Subcutaneous adipose tissue (tissue), 4 donors: Measurements from ENCODE around the gene DCAF17. TPM values are rescaled to one million over a fixed set of nuclear protein-coding genes. Genes with fewer than 3 reads are reported as not detected.

Source experiments
- total RNA-seq, 4 donors: library from RNA; depleted of rRNA; stranded (reverse); fragments of >200 nt; gene quantifications; one replicate each; pipeline ENCODE4 v1.1.0, GENCODE V29; 2016
- TF ChIP-seq, protein P1 (sequence below): fragments of 450-650 bp; IDR thresholded peaks from one replicate; pipeline ENCODE4 v1.5.1; 2016; ENCODE audit warnings: low read depth, mild to moderate bottlenecking, control low read depth, antibody characterized with exemption, moderate library complexity

DCAF17 gene
- total RNA-seq, 4 donors from 2014 or later: 14.3 to 29.4 (median 18.3) TPM

DNA sequence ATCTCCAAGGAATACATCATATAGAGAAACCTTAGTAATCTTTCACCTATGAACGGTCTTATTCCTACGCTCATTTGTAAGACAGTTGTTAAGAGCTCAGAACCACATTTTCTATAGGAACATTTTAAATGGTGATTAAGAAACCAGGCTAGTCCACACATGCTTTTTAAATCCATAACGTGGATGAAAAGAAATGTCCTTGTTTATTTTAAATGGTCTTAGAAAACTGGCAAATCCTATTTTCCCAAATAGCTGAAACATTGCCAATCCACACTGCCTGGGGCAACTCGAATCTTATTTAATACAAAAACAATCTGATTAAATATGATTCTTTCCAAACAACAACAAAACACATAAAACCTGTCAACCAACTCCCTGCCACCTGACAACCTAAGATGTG is 23.9 kb upstream of the DCAF17 start:
- TF ChIP-seq, protein P1, sequence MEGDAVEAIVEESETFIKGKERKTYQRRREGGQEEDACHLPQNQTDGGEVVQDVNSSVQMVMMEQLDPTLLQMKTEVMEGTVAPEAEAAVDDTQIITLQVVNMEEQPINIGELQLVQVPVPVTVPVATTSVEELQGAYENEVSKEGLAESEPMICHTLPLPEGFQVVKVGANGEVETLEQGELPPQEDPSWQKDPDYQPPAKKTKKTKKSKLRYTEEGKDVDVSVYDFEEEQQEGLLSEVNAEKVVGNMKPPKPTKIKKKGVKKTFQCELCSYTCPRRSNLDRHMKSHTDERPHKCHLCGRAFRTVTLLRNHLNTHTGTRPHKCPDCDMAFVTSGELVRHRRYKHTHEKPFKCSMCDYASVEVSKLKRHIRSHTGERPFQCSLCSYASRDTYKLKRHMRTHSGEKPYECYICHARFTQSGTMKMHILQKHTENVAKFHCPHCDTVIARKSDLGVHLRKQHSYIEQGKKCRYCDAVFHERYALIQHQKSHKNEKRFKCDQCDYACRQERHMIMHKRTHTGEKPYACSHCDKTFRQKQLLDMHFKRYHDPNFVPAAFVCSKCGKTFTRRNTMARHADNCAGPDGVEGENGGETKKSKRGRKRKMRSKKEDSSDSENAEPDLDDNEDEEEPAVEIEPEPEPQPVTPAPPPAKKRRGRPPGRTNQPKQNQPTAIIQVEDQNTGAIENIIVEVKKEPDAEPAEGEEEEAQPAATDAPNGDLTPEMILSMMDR: no peak

DNA sequence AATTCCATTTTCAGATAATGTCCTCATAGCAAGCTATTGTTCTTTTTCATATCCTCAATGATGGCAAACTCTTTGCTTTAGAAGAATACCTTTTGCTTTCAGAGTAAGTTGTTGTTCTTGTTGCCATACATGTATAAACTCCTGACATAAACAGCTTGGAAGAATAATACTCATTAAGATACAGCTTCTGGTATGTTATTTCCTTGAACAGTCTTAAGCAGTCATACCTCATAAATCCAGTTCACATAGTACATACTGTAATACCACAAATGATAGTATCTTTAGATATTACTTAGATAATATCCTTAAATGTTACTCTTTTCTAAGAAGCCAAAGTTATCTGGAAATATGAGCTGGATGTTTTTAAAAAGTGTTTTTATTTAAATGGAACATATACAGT is 23.4 kb upstream of the DCAF17 start:
- TF ChIP-seq, protein P1: no peak

DNA sequence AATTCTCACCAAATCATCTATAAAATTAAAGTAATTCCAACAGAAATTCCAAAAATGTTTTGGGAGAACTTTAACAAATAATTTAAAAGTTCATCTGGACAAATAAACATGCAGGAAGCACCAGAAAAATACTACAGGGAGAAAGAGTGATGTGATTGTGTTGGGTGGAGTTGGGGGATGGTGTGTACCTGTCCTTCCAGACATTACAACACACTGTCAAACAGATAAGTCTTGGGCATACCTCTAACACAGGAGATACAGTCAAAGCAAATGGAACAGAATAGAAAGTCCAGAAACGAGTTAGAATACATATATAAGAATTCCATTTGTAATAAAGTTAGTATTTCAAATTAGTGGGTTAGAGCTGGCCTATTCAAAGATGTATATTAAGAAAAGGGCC is 22.8 kb upstream of the DCAF17 start:
- TF ChIP-seq, protein P1: no peak

DNA sequence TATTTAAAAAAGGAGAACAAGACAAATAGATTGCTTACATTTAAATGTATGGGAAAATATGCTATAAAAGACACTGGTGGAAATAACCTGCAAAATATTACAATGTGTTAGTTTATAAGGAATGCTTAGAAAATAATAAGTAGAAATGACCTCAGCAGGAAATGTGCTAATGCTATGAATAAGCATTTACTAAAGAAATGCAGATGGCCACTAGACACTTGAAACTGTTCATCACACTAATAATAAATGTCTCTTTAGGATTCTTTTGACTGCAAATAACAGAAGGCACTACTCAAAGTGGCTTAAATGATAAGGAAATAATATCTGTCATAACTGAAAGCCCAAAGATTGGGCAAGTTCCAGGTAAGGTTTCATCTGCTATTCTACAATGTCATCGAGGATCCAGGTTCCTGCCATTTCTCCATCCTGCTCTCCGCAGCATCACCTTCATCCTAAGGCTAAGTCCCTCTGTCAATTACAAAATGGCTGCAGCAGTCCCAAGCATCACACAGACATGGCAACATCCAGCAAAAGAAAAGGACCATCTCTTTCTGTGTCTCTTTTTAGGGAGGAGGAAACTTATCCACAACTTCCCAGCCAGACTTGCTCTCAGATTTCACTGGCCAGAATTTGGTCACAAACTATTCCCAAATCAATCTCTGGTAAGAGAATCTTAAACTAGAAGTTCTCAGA is 22.1 kb upstream of the DCAF17 start:
- TF ChIP-seq, protein P1: no peak

DNA sequence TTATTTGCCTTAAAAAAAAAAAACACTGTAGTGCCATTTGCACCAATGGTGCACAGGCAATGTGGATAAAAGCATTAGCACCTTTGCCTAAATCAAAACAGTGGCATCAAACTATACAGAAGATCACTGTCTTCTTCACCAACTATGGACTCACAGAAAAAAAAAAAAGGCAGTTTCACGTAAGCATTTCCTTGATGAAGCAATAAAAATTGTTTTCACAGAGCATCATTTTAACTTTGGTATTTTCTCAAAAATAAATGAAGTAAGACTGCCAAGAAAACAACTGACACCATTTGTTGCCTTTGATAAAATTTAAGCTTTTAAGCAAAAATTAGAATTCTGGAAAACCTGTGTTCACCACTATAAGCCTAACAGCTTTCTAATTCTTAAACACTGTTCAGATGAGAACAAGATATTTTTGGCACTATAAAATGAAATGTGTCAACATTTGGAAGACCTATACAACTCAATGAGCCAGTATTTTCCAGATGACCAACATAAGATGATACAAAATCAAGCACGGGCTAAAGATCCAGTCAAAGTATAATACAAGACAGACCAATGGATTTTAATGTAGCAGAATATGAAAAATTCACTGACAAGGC is 21.4 kb upstream of the DCAF17 start:
- TF ChIP-seq, protein P1: no peak

DNA sequence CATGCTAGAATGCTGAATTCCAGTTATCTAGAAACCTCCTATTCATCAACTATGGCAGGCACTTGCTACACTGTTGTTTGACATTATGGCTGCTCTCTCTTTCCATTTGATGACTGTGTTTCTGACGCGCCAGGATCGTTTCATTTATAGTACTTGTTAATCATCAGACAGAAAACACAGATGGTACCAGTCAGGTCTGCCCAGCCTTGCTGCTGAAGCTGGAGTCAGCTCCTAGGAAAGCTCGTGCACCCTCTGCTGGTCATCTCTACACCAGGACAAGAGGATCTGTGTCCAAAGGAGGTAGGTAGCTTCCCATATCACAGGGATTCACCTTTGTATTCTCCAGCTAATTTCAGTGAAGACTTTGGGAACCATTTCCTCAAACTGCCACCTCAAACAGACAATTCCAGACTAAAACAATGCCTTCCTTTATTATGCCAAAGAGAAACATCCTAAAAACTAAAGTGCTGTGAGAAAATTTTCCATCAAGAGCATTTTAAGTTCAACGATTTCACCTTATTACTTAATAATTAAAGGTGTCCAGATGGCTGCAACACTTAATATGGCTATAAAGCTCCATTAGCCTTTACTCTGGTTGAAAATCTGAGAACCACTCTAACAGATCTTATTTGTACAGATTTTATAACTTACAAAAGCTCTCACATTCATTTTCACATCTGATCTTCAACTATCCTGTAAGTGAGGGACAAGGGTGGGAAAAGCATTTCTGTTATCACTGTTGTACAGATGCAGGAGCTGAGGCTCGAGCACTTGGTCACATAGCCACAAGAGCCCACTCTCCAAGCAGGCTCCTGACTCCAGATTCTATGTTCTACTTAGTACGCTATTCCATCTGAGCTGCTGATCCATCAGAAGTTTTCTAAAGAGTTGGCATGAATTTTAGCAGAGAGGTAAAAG is 17.8 kb upstream of the DCAF17 start:
- TF ChIP-seq, protein P1: no peak

DNA sequence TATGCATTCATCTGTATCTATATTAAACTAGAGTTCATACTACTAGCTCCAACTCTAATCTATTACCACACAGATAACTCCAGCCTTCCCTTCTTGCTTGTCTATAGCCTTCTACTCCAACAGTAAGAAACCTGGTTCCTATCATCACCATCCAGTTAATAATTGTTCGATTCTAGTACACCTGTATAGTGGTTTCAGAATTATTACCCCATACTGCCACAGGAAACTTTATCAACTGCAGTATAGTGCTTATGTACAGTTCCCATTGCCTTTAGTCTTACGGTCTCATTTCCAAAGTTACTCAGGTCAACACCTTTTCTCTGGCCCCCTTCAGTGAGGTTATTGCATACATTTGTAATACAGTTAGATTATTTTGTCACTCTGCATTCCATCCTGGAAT is 14.7 kb upstream of the DCAF17 start:
- TF ChIP-seq, protein P1: no peak
